Small intestine (tissue), 7 donors: ENCODE data around the gene ANKRD33B. TPM values are rescaled to one million over a fixed set of nuclear protein-coding genes. Genes with fewer than 3 reads are reported as not detected.

Experiments used
- DNase-seq, 2 donors: peaks; one replicate each; pipeline versions ENCODE4 v3.0.0 to v3.0.0-alpha.2; 2013
- FAIRE-seq: peaks from 2 replicates; lab custom pipeline; 2012; peaks lifted over from hg19 to GRCh38; lab: Jason Lieb, UNC
- H3K27ac ChIP-seq, 3 donors: one replicate each; pipeline ENCODE4 v1.5.1; 2013; ENCODE audit warnings: low read length in 2 of 3, mild to moderate bottlenecking in 2 of 3, control low read depth in 1 of 3, inconsistent platforms in 1 of 3, low read depth in 1 of 3, moderate library complexity in 1 of 3
- H3K27me3 ChIP-seq, 3 donors: one replicate each; pipeline ENCODE4 v1.6.1; 2013; ENCODE audit warnings: low read length in 3 of 3, inconsistent platforms in 1 of 3; ENCODE audit not compliant: control insufficient read depth in 3 of 3, insufficient read depth in 3 of 3
- H3K36me3 ChIP-seq, 3 donors: one replicate each; pipeline ENCODE4 v1.6.1; 2013; ENCODE audit warnings: low read length in 3 of 3, inconsistent platforms in 1 of 3, low read depth in 1 of 3, mild to moderate bottlenecking in 1 of 3, moderate library complexity in 1 of 3; ENCODE audit not compliant: control insufficient read depth in 3 of 3, insufficient read depth in 2 of 3
- H3K4me1 ChIP-seq, 3 donors: one replicate each; pipeline ENCODE4 v1.6.1; 2013; ENCODE audit warnings: low read length in 2 of 3, inconsistent platforms in 1 of 3, low read depth in 1 of 3, mild to moderate bottlenecking in 1 of 3, moderate library complexity in 1 of 3; ENCODE audit not compliant: control insufficient read depth in 3 of 3, insufficient read depth in 2 of 3
- H3K4me3 ChIP-seq, 3 donors: one replicate each; pipeline ENCODE4 v1.5.1; 2013; ENCODE audit warnings: low read length in 3 of 3, control low read depth in 1 of 3, inconsistent platforms in 1 of 3, low read depth in 1 of 3, mild to moderate bottlenecking in 1 of 3, moderate library complexity in 1 of 3
- H3K9me3 ChIP-seq, 2 donors: one replicate each; pipeline ENCODE4 v1.6.1; 2013; ENCODE audit warnings: low read depth in 1 of 2, low read length in 1 of 2; ENCODE audit not compliant: control insufficient read depth in 2 of 2, insufficient read depth in 1 of 2
- WGBS, 3 donors: extraction: QIAGEN DNeasy Blood & Tissue Kit; methylation state at CpG; one replicate each; pipeline ENCODE4 v1.1.7; 2013; 5-methylcytosine and 5-hydroxymethylcytosine counted together
- polyA plus RNA-seq, 4 donors: library from polyadenylated mRNA; stranded (reverse) in 3 of 4; unstranded in 1 of 4; fragments of 200-250 nt in 3 of 4; fragments of 120-200 nt in 1 of 4; gene quantifications; one replicate each; pipeline versions ENCODE4 v1.2.1 to v1.2.3, GENCODE V29; 2013
- donor health status: healthy with polysubstance abuse.
- donor health status: control.
- donor health status: control.
- donor health status: Bipolar disorder and iron deficiency.
- donor health status: healthy.

ANKRD33B gene
- polyA plus RNA-seq, 4 donors, result 0.25 to 1.0 (median 0.27) TPM; not detected in 1

- Histone ChIP-seq H3K4me3 (no peak overlapping the region), H3K9me3 (no peaks in the 10 kb centered on the region), H3K27me3 (peaks cover 0 to 9% (median 0%) of the 10 kb centered on the region in 3 donors), H3K36me3 (no peaks in the 10 kb centered on the region), H3K27ac (no peak overlapping the region), H3K4me1 (peaks cover 0 to 4% (median 0%) of the 10 kb centered on the region in 3 donors)
- 83 to 90% (median 88%) methylated on average over 10 of the region's 10 CpGs for WGBS, 3 donors
- DNase-seq, result no peak
- no peak for FAIRE-seq
Measured at GRCh38 chr5:10623305-10623910, 59.5 kb downstream of the ANKRD33B start.

- Histone ChIP-seq H3K4me1 (peaks cover 0 to 4% (median 0%) of the 10 kb centered on the region in 3 donors), H3K27ac (no peak overlapping the region), H3K27me3 (peaks cover 0 to 9% (median 0%) of the 10 kb centered on the region in 3 donors), H3K9me3 (no peaks in the 10 kb centered on the region), H3K36me3 (no peaks in the 10 kb centered on the region), H3K4me3 (no peak overlapping the region)
- no peak for DNase-seq
- FAIRE-seq, result no peak
- WGBS, 3 donors, result 42 to 66% (median 59%) methylated on average over 11 of the region's 11 CpGs
Measured at GRCh38 chr5:10624206-10624605, 60.3 kb downstream of the ANKRD33B start.

GRCh38 chr5:10624679-10625078 is 60.8 kb downstream of the ANKRD33B start:
- 66 to 85% (median 78%) methylated on average over 6 of the region's 6 CpGs for WGBS, 3 donors
- no peaks in the 10 kb centered on the region for H3K9me3 ChIP-seq
- no peaks in the 10 kb centered on the region for H3K36me3 ChIP-seq
- H3K27me3 ChIP-seq, result peaks cover 0 to 8% (median 0%) of the 10 kb centered on the region in 3 donors
- peaks cover 0 to 4% (median 0%) of the 10 kb centered on the region in 3 donors for H3K4me1 ChIP-seq
- H3K27ac ChIP-seq, result no peak overlapping the region
- no peak for DNase-seq
- no peak for FAIRE-seq
- no peak overlapping the region for H3K4me3 ChIP-seq

DNA sequence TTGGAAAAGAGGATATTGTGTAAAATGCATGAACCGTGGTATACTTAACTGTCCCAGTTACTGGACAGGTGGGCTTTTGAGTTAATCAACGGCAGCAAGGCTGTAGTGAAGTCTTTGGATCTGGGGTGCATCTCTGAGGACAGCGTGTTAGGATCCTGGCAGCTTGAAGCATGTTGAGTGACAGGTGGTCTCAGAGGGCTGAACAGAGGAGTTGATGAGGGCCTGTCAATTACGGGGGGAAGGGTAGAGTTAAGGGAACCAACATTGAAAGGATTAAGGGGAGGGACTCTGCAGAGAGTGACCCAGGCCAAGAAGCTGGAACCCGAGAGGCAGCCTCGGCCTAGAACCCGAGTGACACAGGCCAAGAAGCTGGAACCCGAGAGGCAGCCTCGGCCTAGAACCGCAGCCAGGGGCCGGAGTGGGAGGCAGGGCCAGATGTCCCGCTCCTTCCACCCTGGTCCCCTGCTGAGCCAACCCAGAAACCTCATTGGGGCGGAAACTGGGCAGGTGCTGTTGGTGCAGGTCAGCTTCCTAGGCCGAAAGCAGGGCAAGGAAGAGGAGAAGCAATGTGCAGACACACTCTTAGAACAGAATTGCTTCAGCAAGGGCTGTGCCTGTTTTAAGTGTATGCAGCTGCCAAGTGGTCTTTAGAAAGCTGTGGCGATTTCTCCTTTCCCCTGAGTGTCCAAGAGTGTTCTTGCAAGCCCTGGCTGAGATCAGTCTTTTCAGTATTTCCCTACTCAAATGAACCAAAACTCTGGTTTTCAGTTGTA is 62.0 kb downstream of the ANKRD33B start:
- peaks cover 0 to 3% (median 0%) of the 10 kb centered on the region in 3 donors for H3K27me3 ChIP-seq
- FAIRE-seq (no peak), DNase-seq (no peak)
- no peaks in the 10 kb centered on the region for H3K36me3 ChIP-seq
- 93 to 95% (median 93%) methylated on average over 15 of the region's 15 CpGs for WGBS, 3 donors
- H3K9me3 ChIP-seq, result no peaks in the 10 kb centered on the region
- no peak overlapping the region for H3K4me3 ChIP-seq
- no peak overlapping the region for H3K27ac ChIP-seq
- peaks cover 0 to 4% (median 0%) of the 10 kb centered on the region in 3 donors for H3K4me1 ChIP-seq

DNA sequence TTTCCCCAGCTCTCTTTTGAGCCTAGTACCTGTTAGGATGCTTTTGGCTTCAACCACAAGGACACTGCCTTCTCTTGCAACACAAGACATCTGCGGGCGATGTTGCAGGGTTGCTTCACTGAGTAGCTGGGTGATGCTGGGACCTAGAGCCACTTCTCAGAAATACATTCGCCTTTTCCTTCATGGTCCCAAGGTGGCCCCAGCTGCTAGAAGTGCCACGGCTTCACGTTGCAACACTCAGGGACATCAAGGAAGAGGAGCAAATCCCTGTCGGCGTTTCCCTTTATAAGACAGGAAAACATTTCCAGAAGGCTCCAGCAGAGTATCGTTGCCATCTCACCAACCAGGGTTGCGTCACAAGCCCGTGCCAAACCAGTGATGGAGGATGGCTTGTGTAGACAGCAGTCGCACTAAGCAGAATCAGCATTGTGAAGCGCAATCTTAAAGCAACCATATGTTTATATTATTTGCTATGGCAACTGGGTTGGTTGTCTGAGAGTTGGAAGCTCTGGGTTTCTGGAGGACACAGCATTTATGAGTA is 62.7 kb downstream of the ANKRD33B start:
- Histone ChIP-seq H3K4me3 (no peak overlapping the region), H3K27ac (no peak overlapping the region), H3K27me3 (peaks cover 0 to 6% (median 0%) of the 10 kb centered on the region in 3 donors), H3K4me1 (peaks cover 0 to 4% (median 0%) of the 10 kb centered on the region in 3 donors), H3K9me3 (no peaks in the 10 kb centered on the region), H3K36me3 (no peaks in the 10 kb centered on the region)
- no peak for FAIRE-seq
- DNase-seq, result no peak
- WGBS, 3 donors, result 69 to 90% (median 82%) methylated on average over 12 of the region's 12 CpGs

GRCh38 chr5:10627160-10627701 is 63.4 kb downstream of the ANKRD33B start:
- DNase-seq (no peak), FAIRE-seq (no peak)
- peaks cover 0 to 4% (median 0%) of the 10 kb centered on the region in 3 donors for H3K4me1 ChIP-seq
- no peak overlapping the region for H3K27ac ChIP-seq
- peaks cover 0 to 6% (median 0%) of the 10 kb centered on the region in 3 donors for H3K27me3 ChIP-seq
- no peaks in the 10 kb centered on the region for H3K36me3 ChIP-seq
- 10 to 19% (median 12%) methylated on average over 12 of the region's 12 CpGs for WGBS, 3 donors
- H3K9me3 ChIP-seq, result no peaks in the 10 kb centered on the region
- H3K4me3 ChIP-seq, result peak overlapping the region in 1 of 3 donors; percentile 15

GRCh38 chr5:10628601-10629000 is 64.7 kb downstream of the ANKRD33B start:
- FAIRE-seq (no peak), DNase-seq (no peak)
- H3K27ac ChIP-seq, result no peak overlapping the region
- no peak overlapping the region for H3K4me3 ChIP-seq
- WGBS, 3 donors, result 82 to 92% (median 82%) methylated on average over 7 of the region's 7 CpGs
- H3K4me1 ChIP-seq, result peaks cover 0 to 4% (median 0%) of the 10 kb centered on the region in 3 donors
- no peaks in the 10 kb centered on the region for H3K9me3 ChIP-seq
- peaks cover 0 to 6% (median 0%) of the 10 kb centered on the region in 3 donors for H3K27me3 ChIP-seq
- H3K36me3 ChIP-seq, result no peaks in the 10 kb centered on the region

DNA sequence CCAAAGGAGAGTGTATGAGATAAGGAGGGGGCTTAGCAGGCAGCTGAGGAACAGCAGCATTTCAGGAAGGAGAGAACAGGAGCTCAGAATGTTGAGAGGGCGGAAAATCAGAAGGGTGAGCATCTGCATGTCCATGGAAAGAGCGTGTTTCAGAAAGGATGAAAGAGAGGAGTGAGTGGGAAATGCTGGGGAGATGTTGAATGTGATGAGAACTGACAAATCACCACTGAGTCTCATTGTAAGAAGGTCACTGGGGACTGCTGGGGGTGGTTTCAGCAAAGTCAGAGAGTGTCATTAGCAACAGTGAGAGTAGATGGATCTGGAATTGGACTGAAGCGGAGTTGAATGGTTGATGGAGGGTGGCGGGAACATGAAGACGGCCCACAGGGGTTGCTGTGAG is 65.8 kb downstream of the ANKRD33B start:
- DNase-seq, result no peak
- peaks cover 0 to 6% (median 0%) of the 10 kb centered on the region in 3 donors for H3K27me3 ChIP-seq
- no peaks in the 10 kb centered on the region for H3K36me3 ChIP-seq
- no peak for FAIRE-seq
- H3K27ac ChIP-seq, result no peak overlapping the region
- 77 to 96% (median 92%) methylated on average over 5 of the region's 5 CpGs for WGBS, 3 donors
- H3K4me3 ChIP-seq, result no peak overlapping the region
- H3K9me3 ChIP-seq, result no peaks in the 10 kb centered on the region
- peaks cover 0 to 4% (median 0%) of the 10 kb centered on the region in 3 donors for H3K4me1 ChIP-seq
